Activated CD8-positive, alpha-beta memory T cell treated with anti-CD3 and anti-CD28 coated beads, Interleukin-2, amount 10 ng/mL, durations not matched to agents 7 days and 5 days (primary cell): Measurements from ENCODE around the gene TTC32. TPM values are rescaled to one million over a fixed set of nuclear protein-coding genes. Genes with fewer than 3 reads are reported as not detected.
A peak's percentile ranks its signal among the peaks of the same experiment; 100 is the strongest.

Experiments
- ATAC-seq: fragments of 150-1000 bp; cut with Tn5 transposase; one replicate; pipeline ENCODE4 v1.10.0; 2021; ENCODE audit warnings: moderate library complexity
- CTCF ChIA-PET: fragments of 350-600 bp; sonication (Branson Sonifier 250); formaldehyde crosslinking; loops from one replicate; lab custom pipeline; 2021; ENCODE audit warnings: antibody characterized with exemption; lab: Charles Lee
- DNase-seq: peaks from one replicate; pipeline ENCODE4 v3.0.0-alpha.2; 2020
- H3K27ac Mint-ChIP-seq: one replicate; pipeline ENCODE4 v1.8.0; 2021; ENCODE audit warnings: mild to moderate bottlenecking, mixed read lengths
- H3K27me3 Mint-ChIP-seq: one replicate; pipeline ENCODE4 v1.8.0; 2021; ENCODE audit warnings: mixed read lengths
- H3K36me3 Mint-ChIP-seq: one replicate; pipeline ENCODE4 v1.8.0; 2021; ENCODE audit warnings: mild to moderate bottlenecking, mixed read lengths
- H3K4me1 Mint-ChIP-seq: one replicate; pipeline ENCODE4 v1.8.0; 2021; ENCODE audit warnings: mixed read lengths
- H3K4me3 Mint-ChIP-seq: one replicate; pipeline ENCODE4 v1.8.0; 2021; ENCODE audit warnings: mild to moderate bottlenecking, moderate library complexity, mixed read lengths
- H3K9me3 Mint-ChIP-seq: one replicate; pipeline ENCODE4 v1.8.0; 2022; ENCODE audit warnings: low read depth, mixed read lengths
- total RNA-seq, 2 experiments: library from RNA; stranded (reverse); gene quantifications; one replicate each; pipeline ENCODE4 v1.2.3, GENCODE V29; 2021

Gene TTC32
- total RNA-seq, 2 experiments from 2014 or later, result 24.5 to 37.2 TPM

- H3K27ac Mint-ChIP-seq, result no peak overlapping the region
- ATAC-seq, result no peak
- CTCF ChIA-PET, result no interaction called here
- no peaks in the 10 kb centered on the region for H3K36me3 Mint-ChIP-seq
- H3K4me1 Mint-ChIP-seq, result no peaks in the 10 kb centered on the region
- peak; percentile 11 for DNase-seq
- H3K4me3 Mint-ChIP-seq, result no peak overlapping the region
- no peaks in the 10 kb centered on the region for H3K9me3 Mint-ChIP-seq
- H3K27me3 Mint-ChIP-seq, result no peaks in the 10 kb centered on the region
These were observed 51.4 kb downstream of the TTC32 start for GRCh38 chr2:19850056-19851050.

GRCh38 chr2:19848952-19849351 lies 52.8 kb downstream of the TTC32 start:
- CTCF ChIA-PET, result no interaction called here
- ATAC-seq (no peak), DNase-seq (peak; percentile 16)
- Mint-ChIP-seq H3K9me3 (no peaks in the 10 kb centered on the region), H3K4me3 (no peak overlapping the region), H3K4me1 (no peaks in the 10 kb centered on the region), H3K27ac (no peak overlapping the region), H3K36me3 (no peaks in the 10 kb centered on the region), H3K27me3 (peaks cover 4% of the 10 kb centered on the region)

GRCh38 chr2:19848029-19848750 lies 53.6 kb downstream of the TTC32 start:
- no peaks in the 10 kb centered on the region for H3K9me3 Mint-ChIP-seq
- H3K27me3 Mint-ChIP-seq, result peaks cover 5% of the 10 kb centered on the region
- H3K4me3 Mint-ChIP-seq, result no peak overlapping the region
- H3K36me3 Mint-ChIP-seq, result no peaks in the 10 kb centered on the region
- ATAC-seq, result no peak
- H3K27ac Mint-ChIP-seq, result no peak overlapping the region
- H3K4me1 Mint-ChIP-seq, result no peaks in the 10 kb centered on the region
- CTCF ChIA-PET, result no interaction called here
- DNase-seq, result peak; percentile 31

GRCh38 chr2:19847486-19847885 lies 54.3 kb downstream of the TTC32 start:
- CTCF ChIA-PET, result no interaction called here
- DNase-seq (peak; percentile 22), ATAC-seq (no peak)
- Mint-ChIP-seq H3K36me3 (no peaks in the 10 kb centered on the region), H3K27ac (no peak overlapping the region), H3K4me3 (no peak overlapping the region), H3K27me3 (peaks cover 7% of the 10 kb centered on the region), H3K9me3 (no peaks in the 10 kb centered on the region), H3K4me1 (no peaks in the 10 kb centered on the region)

Other genes with a start within 250 kb of the TTC32 start
- gene WDR35, start 88.1 kb upstream of the TTC32 start, total RNA-seq, result 1 to 10 TPM; 4.2 to 4.5 TPM
- not detected for gene MATN3, start 110.7 kb upstream of the TTC32 start, total RNA-seq
- gene LAPTM4A, start 149.6 kb upstream of the TTC32 start, total RNA-seq, result 10 to 100 TPM; 20.5 to 24.1 TPM